GM12878 (cell line): ENCODE measurements around the gene BAZ2B. TPM values are rescaled to one million over a fixed set of nuclear protein-coding genes. Genes with fewer than 3 reads are reported as not detected.

Experiments
- ATAC-seq: fragments of 200-7000 bp; cut with Tn5 transposase; 3 replicates; pipeline ENCODE4 v1.9.1; 2020; ENCODE audit warnings: mild to moderate bottlenecking, moderate library complexity
- BruUV-seq: library from RNA; stranded (reverse); fragments of 400-500 nt; replicated peaks from 2 replicates; lab custom pipeline; 2021; lab: Mats Ljungman, UMichigan
- CTCF ChIA-PET: fragments of 300-600 bp; sonication (Branson Sonifier 250); formaldehyde crosslinking; extraction: SDS; loops from one replicate; lab custom pipeline; 2021; ENCODE audit warnings: inconsistent platforms; lab: Yijun Ruan, JAX
- POLR2A ChIA-PET: fragments of 350-600 bp; formaldehyde crosslinking; extraction: SDS; loops from one replicate; lab custom pipeline; 2021; ENCODE audit warnings: inconsistent platforms; lab: Charles Lee
- RAD21 ChIA-PET: fragments of 300-600 bp; sonication (Branson Sonifier 250); formaldehyde crosslinking; loops from one replicate; lab custom pipeline; 2023; ENCODE audit warnings: antibody characterized with exemption; ENCODE audit not compliant: unreplicated experiment; lab: Charles Lee
- SMC1A ChIA-PET: fragments of 300-600 bp; sonication (Branson Sonifier 250); formaldehyde crosslinking; loops from one replicate; lab custom pipeline; 2023; ENCODE audit not compliant: unreplicated experiment, uncharacterized antibody; lab: Charles Lee
- DNase-seq: peaks from one replicate; pipeline ENCODE4 v3.0.0-alpha.2; 2011; ENCODE audit warnings: low read depth, low spot score
- FAIRE-seq: peaks from 3 replicates; lab custom pipeline; 2011; peaks lifted over from hg19 to GRCh38; lab: Jason Lieb, UNC
- H2AFZ ChIP-seq: 2 replicates; pipeline ENCODE4 v1.6.0; 2011; ENCODE audit warnings: low read depth, low read length, control low read depth; ENCODE audit not compliant: control insufficient read depth
- H3K27ac ChIP-seq: 2 replicates; pipeline ENCODE4 v1.5.1; 2011; ENCODE audit warnings: control low read depth; ENCODE audit not compliant: control insufficient read depth, insufficient read depth
- H3K27me3 ChIP-seq, 2 experiments: replicated peaks in 1 of 2; 2 replicates each; pipeline versions ENCODE4 v1.6.0 to v1.6.1; 2011; ENCODE audit warnings: low read length in 1 of 2; ENCODE audit not compliant: control insufficient read depth in 2 of 2, insufficient read depth in 2 of 2
- H3K36me3 ChIP-seq, 2 experiments: 2 replicates each; pipeline ENCODE4 v1.5.1; 2011; ENCODE audit warnings: low read length in 1 of 2; ENCODE audit not compliant: control insufficient read depth in 2 of 2, insufficient read depth in 2 of 2
- H3K4me1 ChIP-seq: 2 replicates; pipeline ENCODE4 v1.6.1; 2011; ENCODE audit warnings: mild to moderate bottlenecking, low read length, moderate library complexity, mixed read lengths; ENCODE audit not compliant: control insufficient read depth, insufficient read depth
- H3K4me2 ChIP-seq: 2 replicates; pipeline ENCODE4 v1.6.0; 2011; ENCODE audit warnings: control low read depth; ENCODE audit not compliant: control insufficient read depth, insufficient read depth
- H3K4me3 ChIP-seq: fragments of 200-600 bp; sonication (generic); 2 replicates; pipeline ENCODE4 v1.5.1; 2016
- H3K79me2 ChIP-seq: 2 replicates; pipeline ENCODE4 v1.6.0; 2011; ENCODE audit warnings: low read length; ENCODE audit not compliant: control insufficient read depth, insufficient read depth
- H3K9ac ChIP-seq: 2 replicates; pipeline ENCODE4 v1.8.0; 2011; ENCODE audit warnings: low read length, control low read depth, mixed read lengths; ENCODE audit not compliant: control insufficient read depth, insufficient read depth
- H3K9me3 ChIP-seq: replicated peaks from 3 replicates; pipeline ENCODE4 v1.5.1; 2011; ENCODE audit warnings: mild to moderate bottlenecking, low read length; ENCODE audit not compliant: control insufficient read depth, insufficient read depth
- H4K20me1 ChIP-seq: 2 replicates; pipeline ENCODE4 v1.6.0; 2011; ENCODE audit not compliant: control insufficient read depth, insufficient read depth
- CBFB ChIP-seq: IDR thresholded peaks from 2 replicates; pipeline ENCODE4 v1.6.1; 2016; ENCODE audit warnings: antibody characterized with exemption, low read depth
- CBX3 ChIP-seq: fragments of 200-600 bp; sonication (generic); IDR thresholded peaks from 2 replicates; pipeline ENCODE4 v1.6.1; 2016; ENCODE audit warnings: low read depth, borderline replicate concordance
- FOS ChIP-seq: IDR thresholded peaks from 3 replicates; pipeline ENCODE4 v1.6.1; 2011; ENCODE audit warnings: borderline replicate concordance; ENCODE audit not compliant: insufficient read length; ENCODE audit errors: extremely low read depth
- STAT1 ChIP-seq: fragments of 450-650 bp; conservative IDR thresholded peaks from 2 replicates; pipeline ENCODE4 v1.6.1; 2014; ENCODE audit warnings: antibody characterized with exemption, mild to moderate bottlenecking
- TAF1 ChIP-seq: IDR thresholded peaks from 2 replicates; pipeline ENCODE4 v1.6.1; 2011; ENCODE audit warnings: mild to moderate bottlenecking, low read depth, low read length, borderline replicate concordance
- YBX1 ChIP-seq: fragments of 450-650 bp; IDR thresholded peaks from 2 replicates; pipeline ENCODE4 v1.6.1; 2016; ENCODE audit warnings: antibody characterized with exemption
- ZNF687 ChIP-seq: fragments of 450-650 bp; IDR thresholded peaks from 2 replicates; pipeline ENCODE4 v1.6.1; 2017; ENCODE audit warnings: mild to moderate bottlenecking, moderate library complexity
- WGBS: methylation state at CpG from one replicate; pipeline ENCODE4 v1.1.6; 2016; ENCODE audit warnings: low lambda C conversion rate; ENCODE audit not compliant: insufficient replicate concordance, insufficient coverage; ENCODE audit errors: missing lambda C conversion rate; 5-methylcytosine and 5-hydroxymethylcytosine counted together
- in situ Hi-C: fragments of 300-500 bp; cut with MboI; formaldehyde crosslinking; loops from 9 replicates; pipeline ENCODE4 v1.14.3; 2018; ENCODE audit warnings: mixed read lengths
- intact Hi-C: fragments of 100-400 bp; cut with micrococcal nuclease; formaldehyde crosslinking; loops from one replicate; pipeline ENCODE4 v1.14.2; 2022; ENCODE audit not compliant: unreplicated experiment
- polyA plus RNA-seq, 11 experiments: library from polyadenylated mRNA; depleted of rRNA in 4 of 11; unstranded in 6 of 11; stranded (reverse) in 5 of 11; fragments of >200 nt; fragmentation: Nextera tagmentation in 4 of 11; fragmentation: Illumina TruSeq in 1 of 11; extraction: Ambion mirVana in 4 of 11; extraction: Trizol in 1 of 11; gene quantifications; 1 replicate in 1 of 11; 2 replicates in 10 of 11; pipeline versions ENCODE4 v1.2.1 to v1.2.3, GENCODE V29; 2011 to 2016; ENCODE audit warnings: inconsistent platforms in 2 of 11, missing spikeins in 2 of 11, low read depth in 1 of 11
- total RNA-seq, 4 experiments: library from RNA; depleted of rRNA in 3 of 4; stranded (reverse); fragments of >200 nt in 3 of 4; fragmentation: Illumina TruSeq in 1 of 4; extraction: Trizol in 1 of 4; gene quantifications; 2 replicates each; pipeline versions ENCODE4 v1.2.1 to v1.2.3, GENCODE V29; 2013 to 2021
- TF ChIP-seq, protein P1 (sequence below): fragments of 450-650 bp; IDR thresholded peaks from 2 replicates; pipeline ENCODE4 v1.6.1; 2016; ENCODE audit warnings: mild to moderate bottlenecking

Gene BAZ2B
- total and polyA plus RNA-seq, 10 of the 15 experiments (the other 5 are each of a cell fraction or from before 2014, with no cell fraction given) = 8.8 to 49.7 (median 24.7) TPM

- TF ChIP-seq ZNF687 (no peak), YBX1 (no peak), TAF1 (no peak)
- TF ChIP-seq, protein P1, sequence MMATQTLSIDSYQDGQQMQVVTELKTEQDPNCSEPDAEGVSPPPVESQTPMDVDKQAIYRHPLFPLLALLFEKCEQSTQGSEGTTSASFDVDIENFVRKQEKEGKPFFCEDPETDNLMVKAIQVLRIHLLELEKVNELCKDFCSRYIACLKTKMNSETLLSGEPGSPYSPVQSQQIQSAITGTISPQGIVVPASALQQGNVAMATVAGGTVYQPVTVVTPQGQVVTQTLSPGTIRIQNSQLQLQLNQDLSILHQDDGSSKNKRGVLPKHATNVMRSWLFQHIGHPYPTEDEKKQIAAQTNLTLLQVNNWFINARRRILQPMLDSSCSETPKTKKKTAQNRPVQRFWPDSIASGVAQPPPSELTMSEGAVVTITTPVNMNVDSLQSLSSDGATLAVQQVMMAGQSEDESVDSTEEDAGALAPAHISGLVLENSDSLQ = no peak
Observed at GRCh38 chr2:159399716-159400415, 216.5 kb downstream of the BAZ2B start (continued).

GRCh38 chr2:159396799-159397198, 219.5 kb downstream of the BAZ2B start:
- ChIA-PET CTCF (interaction anchor here (1.4 kb wide), 1 partner anchor 22 kb away, joined by 3 read pairs; no protein-coding TSS in a partner anchor), POLR2A (no interaction called here), RAD21 (no interaction called here), SMC1A (no interaction called here)
- in situ Hi-C loops = no loop called here
- Histone ChIP-seq H3K36me3 (no peaks in the 10 kb centered on the region; a peak in 1 of 4 replicates), H2AFZ (no peak overlapping the region), H4K20me1 (no peaks in the 10 kb centered on the region), H3K4me3 (no peak overlapping the region), H3K9ac (no peak overlapping the region), H3K27ac (no peak overlapping the region), H3K27me3 (no peaks in the 10 kb centered on the region), H3K4me2 (no peak overlapping the region), H3K9me3 (no peaks in the 10 kb centered on the region), H3K4me1 (no peaks in the 10 kb centered on the region), H3K79me2 (no peaks in the 10 kb centered on the region)
- 96% methylated on average over 1 of the region's 1 CpG for WGBS
- intact Hi-C loops = loop anchor here (2.0 kb wide), 1 partner anchor 66 kb away; no protein-coding TSS in a partner anchor
- no peak for TF ChIP-seq CBX3
- no peak for TF ChIP-seq CBFB
- TF ChIP-seq STAT1 = no peak
- TF ChIP-seq FOS = no peak
- FAIRE-seq (no peak), ATAC-seq (no peak), DNase-seq (no peak)
- BruUV-seq = no TSS peak
